Adrenal gland (tissue), 12 donors: Measurements from ENCODE around the gene FHAD1. TPM values are rescaled to one million over a fixed set of nuclear protein-coding genes. Genes with fewer than 3 reads are reported as not detected.
A peak's percentile ranks its signal among the peaks of the same experiment; 100 is the strongest.

Source experiments
- DNase-seq, 7 donors: peaks; one replicate each; pipeline ENCODE4 v3.0.0-alpha.2; 2019 to 2020
- H3K27ac ChIP-seq, 5 donors: fragments of 200-600 bp; sonication (generic) in 4 of 5; 1 replicate in 3 of 5; 2 replicates in 2 of 5; pipeline versions ENCODE4 v1.5.1 to v1.8.0; 2016 to 2020; ENCODE audit warnings: mild to moderate bottlenecking in 1 of 5
- H3K27me3 ChIP-seq: fragments of 200-600 bp; 2 replicates; pipeline ENCODE4 v1.8.0; 2021
- H3K36me3 ChIP-seq, 2 donors: fragments of 200-600 bp; replicated peaks in 1 of 2; 1 replicate in 1 of 2; 2 replicates in 1 of 2; pipeline versions ENCODE4 v1.5.1 to v1.8.0; 2018 to 2022
- H3K4me1 ChIP-seq, 2 donors: fragments of 200-600 bp; replicated peaks in 1 of 2; 1 replicate in 1 of 2; 2 replicates in 1 of 2; pipeline versions ENCODE4 v1.5.1 to v1.8.0; 2018 to 2021
- H3K4me3 ChIP-seq, 4 donors: fragments of 200-600 bp; sonication (generic) in 3 of 4; one replicate each; pipeline ENCODE4 v1.5.1; 2016 to 2018
- H3K9me3 ChIP-seq, 3 donors: fragments of 200-600 bp; sonication (generic) in 1 of 3; replicated peaks in 1 of 3; 1 replicate in 2 of 3; 2 replicates in 1 of 3; pipeline versions ENCODE4 v1.5.1 to v1.8.0; 2016 to 2021
- CTCF ChIP-seq, 6 experiments: fragments of 450-650 bp in 4 of 6; fragments of 200-600 bp in 2 of 6; sonication (generic) in 1 of 6; IDR thresholded peaks; 1 replicate in 5 of 6; 2 replicates in 1 of 6; pipeline versions ENCODE4 v1.5.1 to v1.8.0; 2016 to 2021; ENCODE audit warnings: antibody characterized with exemption in 6 of 6, mild to moderate bottlenecking in 2 of 6, moderate library complexity in 1 of 6
- POLR2A ChIP-seq, 2 donors: fragments of 450-650 bp; IDR thresholded peaks; one replicate each; pipeline ENCODE4 v1.6.1; 2017; ENCODE audit warnings: antibody characterized with exemption in 2 of 2, mild to moderate bottlenecking in 2 of 2, moderate library complexity in 1 of 2
- WGBS, 4 donors: extraction: QIAGEN DNeasy Blood & Tissue Kit in 2 of 4; methylation state at CpG; one replicate each; pipeline versions ENCODE4 v1.1.5 to v1.1.7; 2013 to 2017; 5-methylcytosine and 5-hydroxymethylcytosine counted together
- intact Hi-C, 2 donors: fragments of 100-400 bp; cut with DNase I; formaldehyde crosslinking; loops; one replicate each; pipeline versions ENCODE4 v1.14.1 to v1.15.0; 2022 to 2023
- polyA plus RNA-seq, 3 donors: library from polyadenylated mRNA; stranded (reverse); fragments of 200-250 nt in 2 of 3; fragments of 350-450 nt in 1 of 3; fragmentation: Illumina TruSeq in 1 of 3; extraction: RNeasy Lipid Tissue Mini Kit (QIAGEN cat#74804) in 1 of 3; gene quantifications; one replicate each; pipeline ENCODE4 v1.2.3, GENCODE V29; 2013 to 2014
- total RNA-seq, 9 donors: library from RNA; depleted of rRNA in 4 of 9; stranded (reverse); fragments of >200 nt in 4 of 9; fragments of 120-200 nt in 1 of 9; fragmentation: NEBNext Ultra II Directional in 1 of 9; extraction: Animal tissue kit (Norgen Biotek cat#: 25700) in 1 of 9; gene quantifications; one replicate each; pipeline versions ENCODE4 v1.1.0 to v1.2.4, GENCODE V29; 2013 to 2023
- donor health status: healthy with polysubstance abuse.
- donor health status: Bipolar disorder and iron deficiency.
- donor health status: DM: yes; HTN: yes; CAD: no.
- donor health status: DM: no; HTN: no; CAD: no.
- donor health status: DM: no; HTN: no; CAD: no.
- donor health status: DM: yes; HTN: yes; CAD: no.

FHAD1 gene
- total and polyA plus RNA-seq, 12 donors: 0.09 to 1.6 (median 0.57) TPM; not detected in 1

GRCh38 chr1:15412175-15412800 lies 165.3 kb downstream of the FHAD1 start:
- Histone ChIP-seq H3K9me3 (no peaks in the 10 kb centered on the region), H3K36me3 (peaks cover 0 to 5% of the 10 kb centered on the region in 2 donors), H3K27me3 (no peaks in the 10 kb centered on the region), H3K4me1 (peaks cover 39 to 55% of the 10 kb centered on the region in 2 donors), H3K4me3 (peak overlapping the region in 1 of 4 donors; percentile 85), H3K27ac (peak overlapping the region in 4 of 5 donors; percentile 27 to 83 (median 76))
- intact Hi-C loops: no loop called here
- peak in 4 of 7 donors; percentile 19 to 56 (median 46) for DNase-seq
- TF ChIP-seq CTCF (IDR thresholded peaks at IDR 0.05) (no peak), POLR2A (IDR thresholded peaks at IDR 0.05) (no peak)
- 56 to 68% (median 62%) methylated on average over 10 to 16 of the region's 16 CpGs for WGBS, 4 donors

GRCh38 chr1:15412843-15413242 lies 165.8 kb downstream of the FHAD1 start:
- TF ChIP-seq CTCF (IDR thresholded peaks at IDR 0.05) (no peak), POLR2A (IDR thresholded peaks at IDR 0.05) (no peak)
- H3K27me3 ChIP-seq: no peaks in the 10 kb centered on the region
- intact Hi-C loops: no loop called here
- DNase-seq: peak in 6 of 7 donors; percentile 43 to 65 (median 50)
- H3K4me1 ChIP-seq: peaks cover 39 to 60% of the 10 kb centered on the region in 2 donors
- H3K4me3 ChIP-seq: no peak overlapping the region
- no peaks in the 10 kb centered on the region for H3K9me3 ChIP-seq
- peaks cover 0 to 5% of the 10 kb centered on the region in 2 donors for H3K36me3 ChIP-seq
- 43 to 57% (median 46%) methylated on average over 9 to 11 of the region's 11 CpGs; no CpG with 5 or more reads in 1 of the 4 donors for WGBS, 4 donors
- peak overlapping the region in 3 of 5 donors; percentile 76 to 83 (median 77) for H3K27ac ChIP-seq

GRCh38 chr1:15413563-15414444 lies 166.8 kb downstream of the FHAD1 start:
- 85 to 89% (median 86%) methylated on average over 13 to 20 of the region's 20 CpGs for WGBS, 4 donors
- TF ChIP-seq POLR2A (IDR thresholded peaks at IDR 0.05) (no peak), CTCF (IDR thresholded peaks at IDR 0.05) (no peak)
- intact Hi-C loops: no loop called here
- no peaks in the 10 kb centered on the region for H3K27me3 ChIP-seq
- no peak overlapping the region for H3K4me3 ChIP-seq
- DNase-seq: peak in 1 of 7 donors; percentile 43
- peaks cover 39 to 63% of the 10 kb centered on the region in 2 donors for H3K4me1 ChIP-seq
- H3K36me3 ChIP-seq: peaks cover 0 to 5% of the 10 kb centered on the region in 2 donors
- H3K27ac ChIP-seq: peak overlapping the region in 2 of 5 donors; percentile 76 to 83
- H3K9me3 ChIP-seq: no peaks in the 10 kb centered on the region

- intact Hi-C loops: no loop called here
- H3K4me1 ChIP-seq: peaks cover 33 to 69% of the 10 kb centered on the region in 2 donors
Measured at GRCh38 chr1:15414445-15414983, 167.5 kb downstream of the FHAD1 start.

More at GRCh38 chr1:15414445-15414983, 167.5 kb downstream of the FHAD1 start:
- Histone ChIP-seq H3K27ac (peak overlapping the region in 3 of 5 donors; percentile 20 to 89 (median 83)), H3K4me3 (no peak overlapping the region), H3K27me3 (no peaks in the 10 kb centered on the region), H3K36me3 (peaks cover 0 to 5% of the 10 kb centered on the region in 2 donors), H3K9me3 (no peaks in the 10 kb centered on the region)
- TF ChIP-seq CTCF (IDR thresholded peaks at IDR 0.05) (no peak), POLR2A (IDR thresholded peaks at IDR 0.05) (no peak)
- 89 to 92% (median 91%) methylated on average over 4 to 10 of the region's 10 CpGs for WGBS, 4 donors
- DNase-seq: no peak
